Measurements from ENCODE around the gene CPLX4. TPM values are rescaled to one million over a fixed set of nuclear protein-coding genes. Genes with fewer than 3 reads are reported as not detected.

The CPLX4 gene
- total RNA-seq, 2 donors from 2014 or later: not detected

GRCh38 chr18:59300676-59301285 lies 17.7 kb downstream of the CPLX4 start:
- Mint-ChIP-seq H3K4me1 (peaks cover 4% of the 10 kb centered on the region), H3K4me3 (no peak overlapping the region)
- no peak for ATAC-seq

GRCh38 chr18:59298871-59299270 lies 19.6 kb downstream of the CPLX4 start:
- DNase-seq (no peak), ATAC-seq (no peak)
- H3K27me3 Mint-ChIP-seq: peaks cover 51% of the 10 kb centered on the region
- H3K4me3 Mint-ChIP-seq: no peak overlapping the region
- no peaks in the 10 kb centered on the region for H3K4me1 Mint-ChIP-seq
- no peaks in the 10 kb centered on the region for H3K36me3 Mint-ChIP-seq (ENCODE audit: low read depth)
- no peak overlapping the region for H3K27ac Mint-ChIP-seq
- H3K9me3 ChIP-seq (ENCODE audit: control insufficient read depth, low read length, poor library complexity, severe bottlenecking): no peaks in the 10 kb centered on the region

More at GRCh38 chr18:59300676-59301285, 17.7 kb downstream of the CPLX4 start:
- Mint-ChIP-seq H3K27me3 (peaks cover 50% of the 10 kb centered on the region), H3K36me3 (ENCODE audit: low read depth) (peaks cover 6% of the 10 kb centered on the region), H3K27ac (no peak overlapping the region)
- no peak for DNase-seq
- H3K9me3 ChIP-seq (ENCODE audit: control insufficient read depth, low read length, poor library complexity, severe bottlenecking): no peaks in the 10 kb centered on the region

- no peak for DNase-seq
- no peaks in the 10 kb centered on the region for H3K9me3 ChIP-seq (ENCODE audit: control insufficient read depth, low read length, poor library complexity, severe bottlenecking)
- H3K36me3 Mint-ChIP-seq (ENCODE audit: low read depth): peaks cover 7% of the 10 kb centered on the region
- H3K27me3 Mint-ChIP-seq: peaks cover 60% of the 10 kb centered on the region
- ATAC-seq: no peak
- no peak overlapping the region for H3K4me3 Mint-ChIP-seq
- no peak overlapping the region for H3K27ac Mint-ChIP-seq
- no peaks in the 10 kb centered on the region for H3K4me1 Mint-ChIP-seq
Measured at GRCh38 chr18:59293317-59293716, 25.1 kb downstream of the CPLX4 start.

- Mint-ChIP-seq H3K4me3 (no peak overlapping the region), H3K27me3 (peaks cover 64% of the 10 kb centered on the region), H3K4me1 (no peaks in the 10 kb centered on the region), H3K27ac (no peak overlapping the region), H3K36me3 (ENCODE audit: low read depth) (peaks cover 3% of the 10 kb centered on the region)
- no peaks in the 10 kb centered on the region for H3K9me3 ChIP-seq (ENCODE audit: control insufficient read depth, low read length, poor library complexity, severe bottlenecking)
- DNase-seq: no peak
- ATAC-seq: no peak
Measured at GRCh38 chr18:59286341-59286740, 32.1 kb downstream of the CPLX4 start.

GRCh38 chr18:59282341-59282740 lies 36.1 kb downstream of the CPLX4 start:
- ATAC-seq (no peak), DNase-seq (no peak)
- H3K27ac Mint-ChIP-seq: no peak overlapping the region
- H3K9me3 ChIP-seq (ENCODE audit: control insufficient read depth, low read length, poor library complexity, severe bottlenecking): no peaks in the 10 kb centered on the region
- peaks cover 5% of the 10 kb centered on the region for H3K36me3 Mint-ChIP-seq (ENCODE audit: low read depth)
- peaks cover 89% of the 10 kb centered on the region for H3K27me3 Mint-ChIP-seq
- no peak overlapping the region for H3K4me3 Mint-ChIP-seq
- H3K4me1 Mint-ChIP-seq: no peaks in the 10 kb centered on the region

GRCh38 chr18:59279722-59280121 lies 38.7 kb downstream of the CPLX4 start:
- Mint-ChIP-seq H3K4me3 (no peak overlapping the region), H3K27me3 (peaks cover 94% of the 10 kb centered on the region), H3K27ac (no peak overlapping the region), H3K36me3 (ENCODE audit: low read depth) (peaks cover 2% of the 10 kb centered on the region), H3K4me1 (no peaks in the 10 kb centered on the region)
- DNase-seq: no peak
- H3K9me3 ChIP-seq (ENCODE audit: control insufficient read depth, low read length, poor library complexity, severe bottlenecking): no peaks in the 10 kb centered on the region
- no peak for ATAC-seq

GRCh38 chr18:59279193-59279592 lies 39.3 kb downstream of the CPLX4 start:
- no peaks in the 10 kb centered on the region for H3K9me3 ChIP-seq (ENCODE audit: control insufficient read depth, low read length, poor library complexity, severe bottlenecking)
- DNase-seq (no peak), ATAC-seq (no peak)
- Mint-ChIP-seq H3K27ac (no peak overlapping the region), H3K4me3 (no peak overlapping the region), H3K36me3 (ENCODE audit: low read depth) (peaks cover 2% of the 10 kb centered on the region), H3K27me3 (peaks cover 94% of the 10 kb centered on the region), H3K4me1 (peaks cover 2% of the 10 kb centered on the region)

- Mint-ChIP-seq H3K4me3 (no peak overlapping the region), H3K27ac (no peak overlapping the region), H3K36me3 (ENCODE audit: low read depth) (peaks cover 2% of the 10 kb centered on the region), H3K27me3 (peaks cover 94% of the 10 kb centered on the region), H3K4me1 (peaks cover 3% of the 10 kb centered on the region)
- ATAC-seq: no peak
- no peak for DNase-seq
- H3K9me3 ChIP-seq (ENCODE audit: control insufficient read depth, low read length, poor library complexity, severe bottlenecking): no peaks in the 10 kb centered on the region
Measured at GRCh38 chr18:59278793-59279192, 39.7 kb downstream of the CPLX4 start.

GRCh38 chr18:59276047-59276446 lies 42.4 kb downstream of the CPLX4 start:
- H3K9me3 ChIP-seq (ENCODE audit: control insufficient read depth, low read length, poor library complexity, severe bottlenecking): no peaks in the 10 kb centered on the region
- DNase-seq (no peak), ATAC-seq (no peak)
- H3K36me3 Mint-ChIP-seq (ENCODE audit: low read depth): peaks cover 2% of the 10 kb centered on the region
- no peak overlapping the region for H3K27ac Mint-ChIP-seq
- peaks cover 83% of the 10 kb centered on the region for H3K27me3 Mint-ChIP-seq
- H3K4me1 Mint-ChIP-seq: peaks cover 11% of the 10 kb centered on the region
- no peak overlapping the region for H3K4me3 Mint-ChIP-seq

- H3K9me3 ChIP-seq (ENCODE audit: control insufficient read depth, low read length, poor library complexity, severe bottlenecking): no peaks in the 10 kb centered on the region
- H3K4me1 Mint-ChIP-seq: peaks cover 11% of the 10 kb centered on the region
- H3K27me3 Mint-ChIP-seq: peaks cover 83% of the 10 kb centered on the region
- DNase-seq (no peak), ATAC-seq (no peak)
- H3K36me3 Mint-ChIP-seq (ENCODE audit: low read depth): no peaks in the 10 kb centered on the region
- no peak overlapping the region for H3K27ac Mint-ChIP-seq
- H3K4me3 Mint-ChIP-seq: no peak overlapping the region
Measured at GRCh38 chr18:59275406-59275949, 43.0 kb downstream of the CPLX4 start.

- H3K36me3 Mint-ChIP-seq (ENCODE audit: low read depth): peaks cover 3% of the 10 kb centered on the region
- no peaks in the 10 kb centered on the region for H3K9me3 ChIP-seq (ENCODE audit: control insufficient read depth, low read length, poor library complexity, severe bottlenecking)
- ATAC-seq (no peak), DNase-seq (no peak)
- no peak overlapping the region for H3K27ac Mint-ChIP-seq
- H3K4me3 Mint-ChIP-seq: no peak overlapping the region
- peaks cover 17% of the 10 kb centered on the region for H3K4me1 Mint-ChIP-seq
- H3K27me3 Mint-ChIP-seq: peaks cover 85% of the 10 kb centered on the region
Measured at GRCh38 chr18:59274533-59274928, 43.9 kb downstream of the CPLX4 start.

- H3K4me3 Mint-ChIP-seq: peak overlapping the region; percentile 71
Measured at GRCh38 chr18:59273759-59274532, 44.5 kb downstream of the CPLX4 start.

GRCh38 chr18:59272891-59273758 lies 45.3 kb downstream of the CPLX4 start, which contains the start of gene RAX:
Gene RAX (minus strand): TSS chr18:59273454. CDS start chr18:59273206, 248 bp downstream.
- DNase-seq (no peak), ATAC-seq (peak; percentile 44)
- peak within 1 kb of the TSS; percentile 71 for H3K4me3 Mint-ChIP-seq
- no peak within 1 kb of the TSS for H3K27ac Mint-ChIP-seq
- H3K27me3 Mint-ChIP-seq: peaks cover 83% of the 10 kb centered on the region
- peaks cover 3% of the 10 kb centered on the region for H3K36me3 Mint-ChIP-seq (ENCODE audit: low read depth)
- H3K4me1 Mint-ChIP-seq: peaks cover 26% of the 10 kb centered on the region
- H3K9me3 ChIP-seq (ENCODE audit: control insufficient read depth, low read length, poor library complexity, severe bottlenecking): no peaks in the 10 kb centered on the region

More at GRCh38 chr18:59273759-59274532, 44.5 kb downstream of the CPLX4 start:
- no peaks in the 10 kb centered on the region for H3K9me3 ChIP-seq (ENCODE audit: control insufficient read depth, low read length, poor library complexity, severe bottlenecking)
- H3K36me3 Mint-ChIP-seq (ENCODE audit: low read depth): peaks cover 3% of the 10 kb centered on the region
- H3K27me3 Mint-ChIP-seq: peaks cover 85% of the 10 kb centered on the region
- no peak for DNase-seq
- H3K27ac Mint-ChIP-seq: no peak overlapping the region
- no peak for ATAC-seq
- H3K4me1 Mint-ChIP-seq: peaks cover 20% of the 10 kb centered on the region

Data from T-helper 17 cell (primary cell).